GM12801 (cell line): ENCODE measurements around the gene HNRNPU.

Experiments used
- TF ChIP-seq, protein P1 (sequence below): IDR thresholded peaks from one replicate; pipeline ENCODE4 v1.5.1; 2011; ENCODE audit warnings: control low read depth; ENCODE audit not compliant: insufficient read length; ENCODE audit errors: extremely low read depth

Gene HNRNPU

DNA sequence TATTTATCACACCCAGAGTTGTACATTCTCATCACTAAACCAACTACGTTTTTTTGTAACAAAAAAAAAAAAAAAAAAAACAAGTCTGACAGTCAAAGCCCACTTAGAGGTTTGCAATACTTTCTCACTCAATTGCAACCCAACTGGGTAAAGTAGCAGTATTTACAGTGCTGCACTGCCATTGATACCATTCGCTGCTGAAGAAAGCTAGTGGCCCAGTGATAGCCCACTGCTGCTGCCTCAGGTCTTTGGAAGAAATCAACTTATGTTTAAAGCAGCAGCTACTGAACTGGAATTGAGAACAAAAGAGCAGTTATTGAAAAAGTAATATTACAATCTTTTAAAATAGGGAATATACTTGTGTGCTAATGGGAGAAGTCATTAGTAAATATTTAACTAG, 2.7 kb downstream of the HNRNPU start:
- TF ChIP-seq, protein P1, sequence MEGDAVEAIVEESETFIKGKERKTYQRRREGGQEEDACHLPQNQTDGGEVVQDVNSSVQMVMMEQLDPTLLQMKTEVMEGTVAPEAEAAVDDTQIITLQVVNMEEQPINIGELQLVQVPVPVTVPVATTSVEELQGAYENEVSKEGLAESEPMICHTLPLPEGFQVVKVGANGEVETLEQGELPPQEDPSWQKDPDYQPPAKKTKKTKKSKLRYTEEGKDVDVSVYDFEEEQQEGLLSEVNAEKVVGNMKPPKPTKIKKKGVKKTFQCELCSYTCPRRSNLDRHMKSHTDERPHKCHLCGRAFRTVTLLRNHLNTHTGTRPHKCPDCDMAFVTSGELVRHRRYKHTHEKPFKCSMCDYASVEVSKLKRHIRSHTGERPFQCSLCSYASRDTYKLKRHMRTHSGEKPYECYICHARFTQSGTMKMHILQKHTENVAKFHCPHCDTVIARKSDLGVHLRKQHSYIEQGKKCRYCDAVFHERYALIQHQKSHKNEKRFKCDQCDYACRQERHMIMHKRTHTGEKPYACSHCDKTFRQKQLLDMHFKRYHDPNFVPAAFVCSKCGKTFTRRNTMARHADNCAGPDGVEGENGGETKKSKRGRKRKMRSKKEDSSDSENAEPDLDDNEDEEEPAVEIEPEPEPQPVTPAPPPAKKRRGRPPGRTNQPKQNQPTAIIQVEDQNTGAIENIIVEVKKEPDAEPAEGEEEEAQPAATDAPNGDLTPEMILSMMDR = no peak

DNA sequence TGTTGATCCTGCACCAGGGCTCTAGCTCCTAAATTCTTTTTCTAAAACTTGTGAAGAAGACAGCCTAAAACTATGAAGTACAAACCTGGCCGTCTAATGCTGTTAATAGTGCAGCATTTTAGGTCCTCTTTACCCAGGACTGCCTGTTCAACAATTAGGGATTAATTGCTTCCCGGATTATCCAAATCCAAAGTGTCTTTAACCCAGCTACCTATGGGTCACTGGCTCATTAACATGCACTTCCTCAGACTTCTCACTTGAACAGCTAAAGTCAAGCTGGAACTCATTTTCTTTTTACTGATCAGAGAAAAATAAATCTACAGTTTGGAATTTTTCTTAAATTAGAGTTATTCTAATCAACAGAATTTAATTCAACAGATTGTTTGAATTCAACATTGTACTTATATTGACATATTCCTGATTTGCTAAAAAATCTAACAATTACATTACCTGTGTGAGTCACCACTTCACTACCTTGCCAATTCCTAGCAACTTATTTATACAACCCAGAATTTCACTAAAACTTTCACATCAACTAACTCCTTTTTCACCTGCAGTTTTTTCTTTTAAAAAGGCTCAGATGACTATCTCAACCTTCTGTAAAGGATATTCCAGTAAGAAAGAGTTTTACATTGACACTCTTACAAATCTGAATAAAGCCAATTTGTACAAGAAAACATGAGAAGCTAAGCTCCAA, 3.3 kb downstream of the HNRNPU start:
- TF ChIP-seq, protein P1 = no peak

DNA sequence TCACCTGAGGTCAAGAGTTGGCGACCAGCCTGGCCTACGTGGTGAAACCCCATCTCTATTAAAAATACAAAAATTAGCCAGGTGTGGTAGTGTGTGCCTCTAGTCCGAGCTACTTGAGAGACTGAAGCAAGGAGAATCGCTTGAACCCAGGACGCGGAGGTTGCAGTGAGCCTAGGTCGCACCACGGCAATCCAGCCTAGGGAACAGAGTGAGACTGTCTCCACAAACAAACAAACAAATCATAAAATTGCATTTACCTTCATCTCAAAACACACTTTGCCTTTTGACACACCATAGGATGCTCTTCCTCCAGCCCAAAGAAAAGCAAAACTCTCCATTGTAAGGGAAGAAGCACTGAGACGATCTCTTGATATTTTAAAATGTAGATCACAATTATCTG, 4.3 kb downstream of the HNRNPU start:
- TF ChIP-seq, protein P1 = no peak

DNA sequence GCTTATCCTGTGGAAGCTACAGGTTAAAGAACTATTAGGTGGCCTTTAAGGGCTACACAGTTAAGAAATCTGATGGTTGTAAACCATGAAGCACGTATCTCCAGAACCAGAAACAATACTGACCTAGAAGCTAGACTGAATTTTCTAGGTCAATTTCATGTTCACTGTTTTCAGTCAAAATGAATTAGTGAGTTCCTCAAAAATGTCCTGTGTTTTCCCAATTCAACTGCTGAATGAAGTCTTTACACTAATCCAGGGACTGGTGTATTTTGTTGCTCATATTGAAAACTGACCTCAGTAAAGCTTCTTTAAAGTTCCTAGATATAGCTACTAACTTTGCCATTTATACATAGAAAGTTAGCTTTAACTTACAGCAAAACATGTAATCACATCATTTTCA, 6.0 kb downstream of the HNRNPU start:
- TF ChIP-seq, protein P1 = no peak

DNA sequence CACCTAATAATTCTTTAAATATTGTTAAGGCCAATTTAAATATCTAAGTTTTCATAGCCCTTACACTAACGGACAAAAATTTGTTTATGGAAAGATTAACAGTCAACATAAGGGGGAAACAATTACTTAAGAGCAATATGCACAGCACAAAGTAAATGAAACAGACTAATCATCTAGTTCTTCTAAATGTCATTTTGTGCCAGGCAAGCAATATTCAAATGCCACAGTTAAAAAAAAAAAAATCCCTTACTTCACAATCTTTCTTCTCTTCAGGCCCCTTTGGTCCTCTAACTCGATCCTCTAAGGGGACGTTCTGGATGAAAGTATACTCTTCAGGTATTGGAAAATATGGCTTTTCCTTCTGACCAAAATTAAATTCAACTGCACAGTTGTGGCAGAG, 6.6 kb downstream of the HNRNPU start:
- TF ChIP-seq, protein P1 = no peak

DNA sequence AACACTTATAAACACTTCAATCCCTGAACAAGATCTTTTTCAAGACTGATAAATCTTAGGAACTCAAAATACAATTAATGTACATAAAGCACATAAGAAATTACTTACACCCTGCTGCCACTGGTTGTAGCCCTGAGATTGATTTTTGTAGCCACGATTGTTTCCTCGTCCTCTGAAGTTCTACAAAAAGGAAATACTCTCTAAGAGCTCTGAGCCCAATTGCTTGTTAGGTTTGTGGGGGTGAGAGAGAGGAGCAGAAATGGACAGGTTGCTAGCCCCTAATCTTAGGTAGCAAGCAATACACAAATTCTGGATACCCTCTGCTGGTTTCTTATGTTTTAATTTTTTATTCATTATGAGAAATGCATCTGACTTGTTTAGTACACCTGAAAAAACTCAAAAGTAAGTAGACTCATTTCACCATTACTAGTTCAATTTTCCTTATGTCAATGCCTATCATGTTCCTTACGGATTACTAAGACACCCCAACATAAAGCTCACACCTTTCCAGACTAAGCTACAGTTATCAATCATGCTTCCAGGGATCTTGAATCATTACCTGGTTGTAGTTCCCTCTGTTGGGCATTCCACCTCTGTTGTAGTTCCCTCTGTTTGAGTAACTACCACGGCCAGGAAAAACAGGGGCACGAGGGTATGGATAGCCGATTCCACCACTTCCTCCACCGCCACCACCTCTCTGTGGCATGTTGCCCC, 9.3 kb downstream of the HNRNPU start:
- TF ChIP-seq, protein P1 = no peak

DNA sequence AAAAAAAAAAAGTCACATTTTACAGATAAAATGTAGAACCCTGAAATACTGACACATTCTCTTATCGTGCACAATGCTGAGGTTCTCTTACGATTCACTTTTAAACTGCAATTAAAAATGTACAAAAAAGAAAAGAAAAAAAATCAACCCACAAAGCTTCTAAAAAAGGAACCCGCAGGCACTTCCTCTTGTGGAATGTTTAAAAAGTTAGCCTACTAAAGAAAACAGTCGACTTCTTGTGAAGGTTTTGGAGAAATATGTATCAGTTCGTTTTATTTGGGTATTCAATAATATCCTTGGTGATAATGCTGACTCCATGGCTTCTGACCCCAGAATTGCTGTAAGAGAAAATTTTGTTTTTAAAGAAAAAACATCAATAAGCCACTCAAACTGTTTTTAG, 10.2 kb downstream of the HNRNPU start:
- TF ChIP-seq, protein P1 = no peak
